Esophagus muscularis mucosa (tissue), 4 donors: ENCODE measurements around the gene MFSD6. TPM values are rescaled to one million over a fixed set of nuclear protein-coding genes. Genes with fewer than 3 reads are reported as not detected.
"Not testable (repeated sequence)": the region's sequence is repeated elsewhere in the genome, so short reads cannot be mapped to it uniquely, and the experiment has no call there.

Source experiments
- DNase-seq: peaks from one replicate; pipeline ENCODE4 v3.0.0-alpha.2; 2017; ENCODE audit errors: extremely low spot score
- H3K27ac ChIP-seq, 4 donors: fragments of 200-600 bp; sonication (generic); replicated peaks in 1 of 4; 1 replicate in 3 of 4; 2 replicates in 1 of 4; pipeline ENCODE4 v1.5.1; 2016 to 2019; ENCODE audit warnings: mild to moderate bottlenecking in 1 of 4
- H3K27me3 ChIP-seq, 4 donors: fragments of 200-600 bp; sonication (generic); one replicate each; pipeline versions ENCODE4 v1.5.1 to v1.6.0; 2016 to 2019
- H3K36me3 ChIP-seq, 4 donors: fragments of 200-600 bp; sonication (generic); one replicate each; pipeline ENCODE4 v1.5.1; 2016 to 2019
- H3K4me1 ChIP-seq, 4 donors: fragments of 200-600 bp; sonication (generic); one replicate each; pipeline ENCODE4 v1.5.1; 2016 to 2019
- H3K4me3 ChIP-seq, 4 donors: fragments of 200-600 bp; sonication (generic); 1 replicate in 2 of 4; 2 replicates in 2 of 4; pipeline ENCODE4 v1.5.1; 2016 to 2019; ENCODE audit warnings: mild to moderate bottlenecking in 4 of 4, moderate library complexity in 1 of 4
- H3K9me3 ChIP-seq, 4 donors: fragments of 200-600 bp; sonication (generic); 1 replicate in 3 of 4; 2 replicates in 1 of 4; pipeline ENCODE4 v1.5.1; 2016 to 2019
- CTCF ChIP-seq, 3 experiments: fragments of 200-600 bp in 2 of 3; fragments of 450-650 bp in 1 of 3; sonication (generic) in 2 of 3; IDR thresholded peaks; one replicate each; pipeline ENCODE4 v1.5.1; 2017 to 2019; ENCODE audit warnings: antibody characterized with exemption in 3 of 3, mild to moderate bottlenecking in 2 of 3, moderate library complexity in 1 of 3
- EP300 ChIP-seq: sonication (generic); formaldehyde crosslinking; IDR thresholded peaks from one replicate; pipeline ENCODE4 v1.6.1; 2017; ENCODE audit warnings: antibody characterized with exemption
- POLR2A ChIP-seq: fragments of 450-650 bp; IDR thresholded peaks from one replicate; pipeline ENCODE4 v1.6.1; 2017; ENCODE audit warnings: antibody characterized with exemption, moderate library complexity, mild to moderate bottlenecking, low read depth
- POLR2AphosphoS5 ChIP-seq, 2 donors: sonication (generic); formaldehyde crosslinking; IDR thresholded peaks; one replicate each; pipeline ENCODE4 v1.6.1; 2017; ENCODE audit warnings: antibody characterized with exemption in 2 of 2
- WGBS: methylation state at CpG from one replicate; pipeline ENCODE4 v1.1.5; 2018; 5-methylcytosine and 5-hydroxymethylcytosine counted together
- intact Hi-C: fragments of 100-400 bp; cut with DNase I; formaldehyde crosslinking; loops from one replicate; pipeline ENCODE4 v1.15.1; 2023
- total RNA-seq, 4 donors: library from RNA; depleted of rRNA; stranded (reverse); fragments of >200 nt; gene quantifications; one replicate each; pipeline versions ENCODE4 v1.1.0 to v1.2.1, GENCODE V29; 2016

MFSD6 gene
- total RNA-seq, 4 donors from 2014 or later = 145 to 180 (median 163) TPM

- H3K9me3 ChIP-seq = no peaks in the 10 kb centered on the region
- no peaks in the 10 kb centered on the region for H3K27me3 ChIP-seq
- H3K27ac ChIP-seq = no peak overlapping the region
- H3K4me3 ChIP-seq = no peak overlapping the region
- H3K36me3 ChIP-seq = peaks cover 4 to 45% (median 29%) of the 10 kb centered on the region in 4 donors
- H3K4me1 ChIP-seq = peaks cover 2 to 18% (median 13%) of the 10 kb centered on the region in 4 donors
- 56% methylated on average over 2 of the region's 2 CpGs for WGBS
- DNase-seq = no peak
- intact Hi-C loops = loop anchor here (5.0 kb wide), 1 partner anchor 99 kb away; the partner anchor contains the start of gene MFSD6
- TF ChIP-seq EP300 (no peak), POLR2A (no peak), POLR2AphosphoS5 (IDR thresholded peaks at IDR 0.05) (no peak), CTCF (IDR thresholded peaks at IDR 0.05) (no peak)
Measured at GRCh38 chr2:190506666-190507065, 98.5 kb downstream of the MFSD6 start.

GRCh38 chr2:190507135-190507534, 99.0 kb downstream of the MFSD6 start:
- DNase-seq = no peak
- H3K27ac ChIP-seq = peak overlapping the region in 1 of 4 donors; percentile 24
- no peaks in the 10 kb centered on the region for H3K9me3 ChIP-seq
- peaks cover 4 to 45% (median 29%) of the 10 kb centered on the region in 4 donors for H3K36me3 ChIP-seq
- H3K27me3 ChIP-seq = no peaks in the 10 kb centered on the region
- 56% methylated on average over 4 of the region's 4 CpGs for WGBS
- H3K4me1 ChIP-seq = peaks cover under 1 to 15% (median 11%) of the 10 kb centered on the region in 4 donors
- H3K4me3 ChIP-seq = no peak overlapping the region
- intact Hi-C loops = loop anchor here (5.0 kb wide), 1 partner anchor 100 kb away; the partner anchor contains the start of gene MFSD6
- no peak for TF ChIP-seq POLR2AphosphoS5 (IDR thresholded peaks at IDR 0.05)
- TF ChIP-seq POLR2A = no peak
- no peak for TF ChIP-seq CTCF (IDR thresholded peaks at IDR 0.05)
- no peak for TF ChIP-seq EP300

GRCh38 chr2:190509895-190510294, 101.7 kb downstream of the MFSD6 start:
- not testable (repeated sequence) for H3K27me3 ChIP-seq, H3K27ac ChIP-seq, H3K9me3 ChIP-seq, DNase-seq, H3K4me3 ChIP-seq
- 92% methylated on average over 5 of the region's 5 CpGs for WGBS
- Histone ChIP-seq H3K4me1 (peaks cover 0 to 12% (median 9%) of the 10 kb centered on the region in 4 donors), H3K36me3 (peaks cover 0 to 20% (median 17%) of the 10 kb centered on the region in 4 donors)
- intact Hi-C loops = loop anchor here (2.0 to 5.0 kb wide), 2 partner anchors 103 to 127 kb away; partner anchors contain the start of gene MFSD6

- no peak overlapping the region for H3K4me3 ChIP-seq
- H3K36me3 ChIP-seq = peaks cover 0 to 17% (median 7%) of the 10 kb centered on the region in 4 donors
- H3K9me3 ChIP-seq = no peaks in the 10 kb centered on the region
- no peak overlapping the region for H3K27ac ChIP-seq
- intact Hi-C loops = loop anchor here (2.0 kb wide), 1 partner anchor 128 kb away; no protein-coding TSS in a partner anchor
- no peaks in the 10 kb centered on the region for H3K27me3 ChIP-seq
- TF ChIP-seq POLR2A (no peak), CTCF (IDR thresholded peaks at IDR 0.05) (peak; percentile 54 to 56 (median 56))
- peaks cover 0 to 12% (median 9%) of the 10 kb centered on the region in 4 donors for H3K4me1 ChIP-seq
- WGBS = 50% methylated on average over 2 of the region's 2 CpGs
- no peak for DNase-seq
Measured at GRCh38 chr2:190511104-190511503, 102.9 kb downstream of the MFSD6 start.

GRCh38 chr2:190512539-190513095, 104.5 kb downstream of the MFSD6 start:
- WGBS = 87% methylated on average over 5 of the region's 5 CpGs
- H3K36me3 ChIP-seq = peaks cover 0 to 17% (median 5%) of the 10 kb centered on the region in 4 donors
- TF ChIP-seq CTCF (IDR thresholded peaks at IDR 0.05) (no peak), POLR2A (no peak), POLR2AphosphoS5 (IDR thresholded peaks at IDR 0.05) (no peak), EP300 (no peak)
- intact Hi-C loops = no loop called here
- no peaks in the 10 kb centered on the region for H3K27me3 ChIP-seq
- peaks cover 0 to 2% (median under 1%) of the 10 kb centered on the region in 4 donors for H3K4me1 ChIP-seq
- no peak overlapping the region for H3K27ac ChIP-seq
- no peak for DNase-seq
- H3K9me3 ChIP-seq = no peaks in the 10 kb centered on the region
- H3K4me3 ChIP-seq = no peak overlapping the region
